ENCODE data around the gene CNTNAP2. TPM values are rescaled to one million over a fixed set of nuclear protein-coding genes. Genes with fewer than 3 reads are reported as not detected.
A peak's percentile ranks its signal among the peaks of the same experiment; 100 is the strongest.
"Not testable (repeated sequence)": the region's sequence is repeated elsewhere in the genome, so short reads cannot be mapped to it uniquely, and the experiment has no call there.

Gene CNTNAP2
- total RNA-seq, 2 donors from 2014 or later, result 171 to 228 TPM

DNA sequence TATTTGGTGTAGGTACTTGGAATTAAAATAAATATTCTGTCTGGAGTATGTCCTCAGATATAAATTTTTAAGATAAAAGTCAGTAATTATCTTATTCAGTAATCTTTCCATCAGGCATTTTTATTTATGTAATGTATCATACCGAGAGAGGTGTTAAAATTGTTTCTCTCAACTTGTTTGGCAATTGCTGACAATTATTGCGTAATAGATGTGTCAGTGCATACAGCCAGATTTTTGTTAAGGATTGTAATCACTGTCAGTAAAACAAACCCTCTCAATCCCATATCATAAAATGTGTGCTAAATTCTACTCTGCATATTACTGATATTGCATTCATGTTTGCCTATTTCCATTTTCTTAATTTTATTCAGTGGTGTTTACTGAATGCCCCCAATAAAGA is 69.2 kb downstream of the CNTNAP2 start:
- no peaks in the 10 kb centered on the region for H3K27me3 Mint-ChIP-seq (ENCODE audit: insufficient read depth)
- no peaks in the 10 kb centered on the region for H3K36me3 ChIP-seq (ENCODE audit: control insufficient read depth, insufficient read depth, low read length)
- peaks cover 9% of the 10 kb centered on the region for H3K36me3 Mint-ChIP-seq (ENCODE audit: low read depth)
- no peaks in the 10 kb centered on the region for H3K4me1 ChIP-seq (ENCODE audit: control insufficient read depth, insufficient read depth, low read length)
- H3K4me3 Mint-ChIP-seq, result no peak overlapping the region
- H3K9me3 Mint-ChIP-seq, result peaks cover 13% of the 10 kb centered on the region
- no peak overlapping the region for H3K27ac Mint-ChIP-seq
- no peak overlapping the region for H3K9ac ChIP-seq (ENCODE audit: extremely low read depth, low read length, poor library complexity, severe bottlenecking)
- H3K27me3 ChIP-seq (ENCODE audit: control insufficient read depth, insufficient read depth, low read length, poor library complexity, severe bottlenecking), result no peaks in the 10 kb centered on the region
- 97% methylated on average over 2 of the region's 2 CpGs; no CpG with 5 or more reads in 1 of the 2 experiments for WGBS, 2 experiments (ENCODE audit: insufficient coverage in 1 of 2, insufficient read length in 1 of 2)
- no peak overlapping the region for H3K27ac ChIP-seq (ENCODE audit: low read depth, low read length)
- H3K9me3 ChIP-seq (ENCODE audit: control insufficient read depth, low read length), result peaks cover 9% of the 10 kb centered on the region
- DNase-seq, result no peak
- no peak overlapping the region for H3K4me3 ChIP-seq (ENCODE audit: low read length)
- TF ChIP-seq, protein P1, sequence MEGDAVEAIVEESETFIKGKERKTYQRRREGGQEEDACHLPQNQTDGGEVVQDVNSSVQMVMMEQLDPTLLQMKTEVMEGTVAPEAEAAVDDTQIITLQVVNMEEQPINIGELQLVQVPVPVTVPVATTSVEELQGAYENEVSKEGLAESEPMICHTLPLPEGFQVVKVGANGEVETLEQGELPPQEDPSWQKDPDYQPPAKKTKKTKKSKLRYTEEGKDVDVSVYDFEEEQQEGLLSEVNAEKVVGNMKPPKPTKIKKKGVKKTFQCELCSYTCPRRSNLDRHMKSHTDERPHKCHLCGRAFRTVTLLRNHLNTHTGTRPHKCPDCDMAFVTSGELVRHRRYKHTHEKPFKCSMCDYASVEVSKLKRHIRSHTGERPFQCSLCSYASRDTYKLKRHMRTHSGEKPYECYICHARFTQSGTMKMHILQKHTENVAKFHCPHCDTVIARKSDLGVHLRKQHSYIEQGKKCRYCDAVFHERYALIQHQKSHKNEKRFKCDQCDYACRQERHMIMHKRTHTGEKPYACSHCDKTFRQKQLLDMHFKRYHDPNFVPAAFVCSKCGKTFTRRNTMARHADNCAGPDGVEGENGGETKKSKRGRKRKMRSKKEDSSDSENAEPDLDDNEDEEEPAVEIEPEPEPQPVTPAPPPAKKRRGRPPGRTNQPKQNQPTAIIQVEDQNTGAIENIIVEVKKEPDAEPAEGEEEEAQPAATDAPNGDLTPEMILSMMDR (conservative IDR thresholded peaks at IDR 0.05), result no peak
- H3K4me1 Mint-ChIP-seq, result no peaks in the 10 kb centered on the region

DNA sequence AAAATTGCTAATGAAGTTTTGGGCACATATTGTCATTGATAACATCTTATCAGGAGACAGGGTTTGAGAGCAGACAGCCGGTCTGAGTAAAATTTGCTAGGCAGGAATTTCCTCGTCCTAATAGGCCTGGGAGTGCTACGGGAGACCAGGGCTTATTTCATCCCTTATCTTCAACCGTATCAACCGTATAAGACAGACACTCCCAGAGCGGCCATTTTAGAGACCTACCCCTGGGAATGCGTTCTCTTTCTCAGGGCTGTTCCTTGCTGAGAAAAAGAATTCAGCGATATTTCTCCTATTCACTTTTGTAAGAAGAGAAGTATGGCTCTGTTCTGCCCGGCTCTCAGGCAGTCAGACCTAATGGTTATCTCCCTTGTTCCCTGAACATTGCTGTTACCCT is 74.8 kb downstream of the CNTNAP2 start:
- 86 to 100% methylated on average over 2 to 9 of the region's 9 CpGs for WGBS, 2 experiments (ENCODE audit: insufficient coverage in 1 of 2, insufficient read length in 1 of 2)
- not testable (repeated sequence) for H3K36me3 ChIP-seq (ENCODE audit: control insufficient read depth, insufficient read depth, low read length); H3K4me3 ChIP-seq (ENCODE audit: low read length); H3K4me1 Mint-ChIP-seq; H3K27me3 Mint-ChIP-seq (ENCODE audit: insufficient read depth); H3K27me3 ChIP-seq (ENCODE audit: control insufficient read depth, insufficient read depth, low read length, poor library complexity, severe bottlenecking); H3K9ac ChIP-seq (ENCODE audit: extremely low read depth, low read length, poor library complexity, severe bottlenecking); H3K4me1 ChIP-seq (ENCODE audit: control insufficient read depth, insufficient read depth, low read length); H3K27ac ChIP-seq (ENCODE audit: low read depth, low read length); H3K27ac Mint-ChIP-seq; H3K4me3 Mint-ChIP-seq
- peaks cover 46% of the 10 kb centered on the region for H3K9me3 Mint-ChIP-seq
- H3K9me3 ChIP-seq (ENCODE audit: control insufficient read depth, low read length), result peaks cover 26% of the 10 kb centered on the region
- H3K36me3 Mint-ChIP-seq (ENCODE audit: low read depth), result peaks cover 34% of the 10 kb centered on the region
- peak; percentile 55 for DNase-seq

DNA sequence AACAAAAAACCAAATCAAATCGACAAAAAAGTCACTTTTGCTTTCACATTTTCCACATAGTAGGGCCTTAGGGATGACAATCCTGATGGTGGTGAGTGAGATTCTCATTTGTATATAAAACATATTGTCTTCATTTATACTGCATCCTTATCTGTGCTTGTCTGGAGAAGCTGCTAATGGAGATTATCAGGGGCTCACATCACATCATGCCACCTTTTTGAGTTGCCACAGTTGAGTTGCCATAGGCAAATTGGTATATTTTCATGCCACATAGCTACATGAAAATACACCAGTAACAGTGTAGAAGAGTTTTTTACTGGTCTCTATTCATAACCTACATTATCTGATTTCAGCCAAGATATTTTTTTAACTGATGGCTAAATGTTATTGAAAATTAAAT is 85.3 kb downstream of the CNTNAP2 start:
- Histone ChIP-seq H3K4me3 (ENCODE audit: low read length) (no peak overlapping the region), H3K9me3 (ENCODE audit: control insufficient read depth, low read length) (peaks cover 7% of the 10 kb centered on the region), H3K27me3 (ENCODE audit: control insufficient read depth, insufficient read depth, low read length, poor library complexity, severe bottlenecking) (no peaks in the 10 kb centered on the region), H3K27ac (ENCODE audit: low read depth, low read length) (no peak overlapping the region), H3K9ac (ENCODE audit: extremely low read depth, low read length, poor library complexity, severe bottlenecking) (no peak overlapping the region), H3K4me1 (ENCODE audit: control insufficient read depth, insufficient read depth, low read length) (no peaks in the 10 kb centered on the region), H3K36me3 (ENCODE audit: control insufficient read depth, insufficient read depth, low read length) (no peaks in the 10 kb centered on the region)
- TF ChIP-seq, protein P1 (conservative IDR thresholded peaks at IDR 0.05), result no peak
- no peak overlapping the region for H3K4me3 Mint-ChIP-seq
- no peaks in the 10 kb centered on the region for H3K27me3 Mint-ChIP-seq (ENCODE audit: insufficient read depth)
- H3K27ac Mint-ChIP-seq, result no peak overlapping the region
- no peaks in the 10 kb centered on the region for H3K4me1 Mint-ChIP-seq
- no peaks in the 10 kb centered on the region for H3K36me3 Mint-ChIP-seq (ENCODE audit: low read depth)
- H3K9me3 Mint-ChIP-seq, result peaks cover 3% of the 10 kb centered on the region
- WGBS, 2 experiments (ENCODE audit: insufficient coverage in 1 of 2, insufficient read length in 1 of 2), result no CpG with 5 or more reads among the region's 1 CpG
- no peak for DNase-seq

DNA sequence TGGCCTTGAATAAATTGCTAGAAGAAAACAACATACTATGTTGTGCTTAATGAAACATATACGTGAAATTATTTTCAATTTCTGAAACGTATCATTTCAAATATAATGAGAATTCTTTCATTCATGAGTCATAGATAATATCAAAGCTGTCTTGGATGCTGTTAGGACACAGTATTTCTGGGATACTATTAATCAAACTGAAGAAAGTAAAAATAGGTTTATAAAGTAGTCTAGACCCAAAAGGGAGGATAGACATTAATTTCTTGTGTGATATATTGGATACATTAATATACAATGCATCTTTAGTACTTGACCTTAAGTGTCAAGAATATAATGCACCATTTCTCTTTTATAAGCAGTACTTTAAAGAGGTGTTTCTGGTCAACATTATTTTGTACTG is 89.7 kb downstream of the CNTNAP2 start:
- TF ChIP-seq, protein P1 (conservative IDR thresholded peaks at IDR 0.05), result no peak
- 100% methylated on average over 1 of the region's 2 CpGs; no CpG with 5 or more reads in 1 of the 2 experiments for WGBS, 2 experiments (ENCODE audit: insufficient coverage in 1 of 2, insufficient read length in 1 of 2)
- no peak overlapping the region for H3K27ac Mint-ChIP-seq

More for the DNA sequence above, 89.7 kb downstream of the CNTNAP2 start:
- Mint-ChIP-seq H3K9me3 (no peaks in the 10 kb centered on the region), H3K36me3 (ENCODE audit: low read depth) (no peaks in the 10 kb centered on the region), H3K4me3 (no peak overlapping the region), H3K27me3 (ENCODE audit: insufficient read depth) (no peaks in the 10 kb centered on the region), H3K4me1 (no peaks in the 10 kb centered on the region)
- Histone ChIP-seq H3K4me1 (ENCODE audit: control insufficient read depth, insufficient read depth, low read length) (no peaks in the 10 kb centered on the region), H3K9ac (ENCODE audit: extremely low read depth, low read length, poor library complexity, severe bottlenecking) (no peak overlapping the region), H3K36me3 (ENCODE audit: control insufficient read depth, insufficient read depth, low read length) (no peaks in the 10 kb centered on the region), H3K27me3 (ENCODE audit: control insufficient read depth, insufficient read depth, low read length, poor library complexity, severe bottlenecking) (no peaks in the 10 kb centered on the region), H3K4me3 (ENCODE audit: low read length) (no peak overlapping the region), H3K9me3 (ENCODE audit: control insufficient read depth, low read length) (no peaks in the 10 kb centered on the region), H3K27ac (ENCODE audit: low read depth, low read length) (no peak overlapping the region)
- no peak for DNase-seq
